Choroid plexus epithelial cell (primary cell): ENCODE results near the gene OSBP.

Source experiments
- DNase-seq: peaks from one replicate; pipeline ENCODE4 v3.0.0-alpha.2; 2010; ENCODE audit warnings: low read depth
- H3K4me3 ChIP-seq: 2 replicates; pipeline ENCODE4 v1.5.1; 2011; ENCODE audit warnings: low read depth, mild to moderate bottlenecking, control low read depth, low read length, moderate library complexity
- TF ChIP-seq, protein P1 (sequence below): conservative IDR thresholded peaks from 2 replicates; pipeline ENCODE4 v1.5.1; 2011; ENCODE audit warnings: low read depth, mild to moderate bottlenecking, control low read depth, inconsistent platforms, low read length, moderate library complexity

OSBP gene

DNA sequence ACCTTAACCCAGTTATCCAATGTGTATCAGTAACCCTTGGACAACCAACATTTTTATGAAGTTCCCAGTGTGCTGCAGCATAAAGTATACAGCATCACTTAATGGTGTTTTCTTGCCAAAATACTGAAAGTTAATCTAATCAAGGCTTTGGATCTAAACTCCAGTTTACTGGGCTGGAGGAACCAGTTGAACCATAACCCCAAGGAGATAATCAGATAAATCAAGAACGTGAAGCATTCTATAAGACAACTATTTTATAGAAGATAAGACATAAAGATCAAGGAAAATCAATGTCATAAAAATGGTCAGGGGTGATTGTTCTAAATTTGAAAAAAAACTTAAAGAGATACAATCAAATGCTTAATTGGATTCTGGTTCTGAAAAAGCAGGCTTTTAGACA lies 2.3 kb upstream of the OSBP start:
- TF ChIP-seq, protein P1, sequence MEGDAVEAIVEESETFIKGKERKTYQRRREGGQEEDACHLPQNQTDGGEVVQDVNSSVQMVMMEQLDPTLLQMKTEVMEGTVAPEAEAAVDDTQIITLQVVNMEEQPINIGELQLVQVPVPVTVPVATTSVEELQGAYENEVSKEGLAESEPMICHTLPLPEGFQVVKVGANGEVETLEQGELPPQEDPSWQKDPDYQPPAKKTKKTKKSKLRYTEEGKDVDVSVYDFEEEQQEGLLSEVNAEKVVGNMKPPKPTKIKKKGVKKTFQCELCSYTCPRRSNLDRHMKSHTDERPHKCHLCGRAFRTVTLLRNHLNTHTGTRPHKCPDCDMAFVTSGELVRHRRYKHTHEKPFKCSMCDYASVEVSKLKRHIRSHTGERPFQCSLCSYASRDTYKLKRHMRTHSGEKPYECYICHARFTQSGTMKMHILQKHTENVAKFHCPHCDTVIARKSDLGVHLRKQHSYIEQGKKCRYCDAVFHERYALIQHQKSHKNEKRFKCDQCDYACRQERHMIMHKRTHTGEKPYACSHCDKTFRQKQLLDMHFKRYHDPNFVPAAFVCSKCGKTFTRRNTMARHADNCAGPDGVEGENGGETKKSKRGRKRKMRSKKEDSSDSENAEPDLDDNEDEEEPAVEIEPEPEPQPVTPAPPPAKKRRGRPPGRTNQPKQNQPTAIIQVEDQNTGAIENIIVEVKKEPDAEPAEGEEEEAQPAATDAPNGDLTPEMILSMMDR = no peak
- H3K4me3 ChIP-seq = no peak overlapping the region

DNA sequence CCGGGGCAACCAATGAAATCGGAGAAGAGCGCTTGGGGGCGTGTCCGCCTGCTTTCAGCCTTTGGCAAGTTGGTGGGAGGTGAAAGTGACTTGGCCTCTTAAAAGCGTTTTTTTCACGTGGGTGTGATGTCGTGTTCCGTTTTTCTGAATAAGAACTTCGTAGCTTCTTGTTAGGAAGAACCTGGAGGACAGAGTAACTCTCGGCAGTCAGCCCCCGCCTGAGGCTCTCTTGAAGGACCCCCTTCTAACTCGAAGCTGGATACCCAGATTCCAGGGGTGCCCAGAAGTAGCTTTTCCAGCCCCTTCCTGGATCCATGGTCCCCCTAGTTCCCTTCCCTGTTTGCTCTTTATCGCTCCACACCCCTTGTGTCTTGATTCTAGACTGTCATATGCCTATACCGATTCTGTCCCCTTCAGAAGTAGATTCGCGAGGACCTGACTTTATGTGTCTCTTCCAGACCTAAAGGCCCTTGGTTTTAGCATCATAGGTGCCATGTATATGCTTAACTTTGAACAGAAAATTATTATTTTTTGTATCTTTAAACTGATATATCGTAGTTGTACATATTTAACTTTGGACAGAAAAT lies 915 bp upstream of the OSBP start:
- TF ChIP-seq, protein P1 = no peak
- H3K4me3 ChIP-seq = peak overlapping the region; percentile 55
- DNase-seq = no peak

More for the DNA sequence above, 2.3 kb upstream of the OSBP start:
- DNase-seq = no peak

DNA sequence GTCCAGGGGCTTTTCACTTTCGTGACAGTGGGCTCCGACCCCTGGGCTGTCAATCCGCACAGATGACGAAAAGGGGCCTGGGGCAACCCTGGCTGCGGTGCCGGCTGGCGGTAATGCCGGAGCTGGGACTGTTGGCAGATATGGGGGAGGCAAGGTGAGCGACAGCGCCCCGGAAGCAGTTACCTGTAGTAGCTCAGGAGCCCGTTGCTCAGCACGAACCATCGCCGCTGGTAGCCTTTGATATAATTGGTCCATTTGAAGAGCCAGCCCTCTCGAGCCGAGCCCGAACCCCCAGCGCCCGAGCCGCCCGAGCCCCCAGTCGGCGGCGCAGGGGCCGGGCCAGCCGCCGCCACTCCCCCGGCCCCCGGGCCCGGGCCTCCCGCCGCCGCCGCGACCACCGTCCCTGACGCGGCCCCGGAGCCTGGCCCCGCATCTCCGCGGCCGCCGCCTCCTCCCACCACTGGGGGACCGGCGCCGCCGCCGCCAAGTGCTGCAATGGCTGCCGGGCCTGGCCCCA lies 396 bp downstream of the OSBP start:
- TF ChIP-seq, protein P1 = no peak
- peak; percentile 23 for DNase-seq
- H3K4me3 ChIP-seq = peak overlapping the region; percentile 90

DNA sequence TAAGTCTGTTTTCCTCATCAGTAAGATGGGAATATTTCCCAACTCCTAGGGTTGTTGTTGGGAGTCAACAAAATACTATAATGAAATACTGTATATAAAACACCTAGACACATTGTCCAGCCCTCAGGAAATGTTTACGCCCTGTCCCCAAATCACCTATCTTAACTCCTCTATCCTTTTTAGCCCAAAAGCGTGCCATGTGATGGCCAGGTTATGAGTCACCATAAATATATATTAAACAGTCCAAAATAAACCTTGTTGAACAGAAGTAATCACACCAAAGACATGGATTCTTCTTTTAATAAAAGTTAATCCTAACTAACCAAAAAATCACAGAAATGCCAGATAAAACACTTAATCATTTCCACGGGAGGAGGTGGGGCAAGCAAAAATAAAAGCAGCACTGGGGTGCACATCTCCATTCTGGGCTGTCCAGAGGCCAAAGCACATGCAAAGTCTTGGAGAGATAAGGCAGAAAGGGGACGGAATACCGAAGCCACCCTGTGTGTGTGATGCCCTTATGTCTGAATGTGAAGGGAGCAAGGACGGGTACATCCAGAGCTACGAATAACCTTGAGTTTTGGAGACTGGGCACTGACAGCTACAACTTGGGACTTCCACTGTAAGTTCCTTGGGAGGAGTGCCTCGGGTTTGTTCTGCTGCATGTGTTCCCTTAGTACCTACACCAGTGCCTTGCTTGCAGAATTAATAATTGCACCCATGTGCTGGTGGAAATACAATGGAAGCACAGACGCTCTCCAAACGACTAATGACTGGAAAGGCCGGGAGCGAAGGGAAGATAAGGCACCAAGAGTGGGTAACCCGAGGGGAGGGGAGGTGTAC lies 1.1 kb downstream of the OSBP start:
- TF ChIP-seq, protein P1 = no peak
- DNase-seq = peak; percentile 19
- H3K4me3 ChIP-seq = peak overlapping the region; percentile 90

DNA sequence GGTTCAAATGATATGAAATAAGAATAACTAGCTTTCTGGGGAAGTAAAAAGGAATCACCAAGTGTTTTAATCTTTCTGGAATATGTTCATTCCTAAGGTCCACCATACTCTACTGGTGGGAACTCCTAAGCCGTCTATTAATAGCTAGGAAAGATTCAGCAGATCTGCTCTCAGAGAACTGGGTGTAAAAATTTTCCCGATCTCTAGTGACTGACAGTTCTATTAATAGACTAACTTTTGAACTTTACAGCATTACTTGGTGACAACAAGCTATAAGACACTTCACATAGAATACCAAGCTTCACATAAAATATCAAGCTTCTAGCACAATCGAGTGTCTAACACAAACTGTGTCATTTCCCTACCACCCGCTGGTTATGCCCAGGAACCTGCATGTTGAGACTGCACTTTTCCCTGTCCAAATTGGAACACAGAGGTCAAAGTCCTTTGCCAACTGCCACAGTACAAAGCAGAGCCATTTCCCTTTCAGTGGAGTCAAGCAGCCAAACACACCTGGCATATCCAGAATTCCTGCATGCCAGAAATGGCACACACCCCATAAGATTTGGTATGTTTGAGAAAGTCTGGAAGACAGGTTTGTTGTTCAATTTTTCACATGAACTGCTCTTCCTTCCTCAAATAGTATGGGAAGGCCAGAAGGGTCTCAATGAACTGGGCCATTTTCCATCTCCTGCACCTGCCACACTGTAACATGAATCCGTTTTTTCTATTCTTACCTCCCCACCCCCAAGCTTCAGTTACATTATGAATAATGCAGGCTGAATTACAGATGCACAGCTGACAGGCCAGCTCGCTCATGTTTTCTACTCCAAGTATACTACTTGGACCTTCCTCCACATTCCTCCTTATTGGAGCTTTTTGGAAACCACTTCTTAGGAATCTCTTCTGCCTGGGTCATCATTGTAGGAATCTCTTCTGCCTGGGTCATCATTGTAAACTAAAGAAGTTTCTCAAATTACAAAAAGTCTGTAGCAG lies 3.7 kb downstream of the OSBP start:
- no peak for DNase-seq

DNA sequence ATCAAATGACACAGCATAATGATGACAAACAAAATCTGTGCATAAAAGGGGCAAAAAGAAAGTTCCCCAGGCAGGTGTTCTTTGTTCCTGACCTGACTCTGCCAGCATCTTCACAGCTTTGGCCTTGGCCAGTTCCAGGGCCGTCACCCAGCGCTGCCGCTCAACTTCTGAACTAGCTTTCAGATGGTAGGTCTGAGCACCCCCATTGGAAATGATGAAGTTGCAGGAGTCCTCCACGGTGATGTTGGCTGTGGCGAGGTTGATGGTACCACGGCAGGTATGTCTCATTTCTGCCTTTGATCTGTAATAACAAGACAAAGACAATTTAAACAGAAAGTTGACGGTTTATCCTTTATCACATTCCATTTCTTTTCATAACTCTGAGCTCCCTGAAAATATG lies 5.3 kb downstream of the OSBP start:
- TF ChIP-seq, protein P1 = no peak
- DNase-seq = no peak
- no peak overlapping the region for H3K4me3 ChIP-seq

More for the DNA sequence above, 3.7 kb downstream of the OSBP start:
- TF ChIP-seq, protein P1 = no peak
- no peak overlapping the region for H3K4me3 ChIP-seq
